ENCODE measurements around the gene CIITA.

The CIITA gene

GRCh38 chr16:10850478-10850850, 26.5 kb upstream of the CIITA start:
- DNase-seq, result no peak

GRCh38 chr16:10851512-10851911, 25.5 kb upstream of the CIITA start:
- DNase-seq, result no peak

- no peak for DNase-seq
Observed at GRCh38 chr16:10852286-10852685, 24.7 kb upstream of the CIITA start.

GRCh38 chr16:10852948-10853347, 24.1 kb upstream of the CIITA start:
- no peak for DNase-seq

- no peak for DNase-seq
Observed at GRCh38 chr16:10856042-10856441, 21.0 kb upstream of the CIITA start.

GRCh38 chr16:10858203-10858602, 18.8 kb upstream of the CIITA start:
- no peak for DNase-seq

GRCh38 chr16:10859020-10859419, 18.0 kb upstream of the CIITA start:
- no peak for DNase-seq

GRCh38 chr16:10859658-10860057, 17.3 kb upstream of the CIITA start:
- DNase-seq, result no peak

GRCh38 chr16:10862438-10862837, 14.6 kb upstream of the CIITA start:
- DNase-seq, result no peak

GRCh38 chr16:10865991-10866966, 10.7 kb upstream of the CIITA start:
- no peak for DNase-seq

- no peak for DNase-seq
Observed at GRCh38 chr16:10867199-10867598, 9.8 kb upstream of the CIITA start.

GRCh38 chr16:10868104-10868595, 8.9 kb upstream of the CIITA start:
- no peak for DNase-seq

- DNase-seq, result no peak
Observed at GRCh38 chr16:10868596-10869469, 8.2 kb upstream of the CIITA start.

GRCh38 chr16:10870137-10870776, 6.7 kb upstream of the CIITA start:
- DNase-seq, result no peak

GRCh38 chr16:10870808-10871156, 6.2 kb upstream of the CIITA start:
- DNase-seq, result no peak

- no peak for DNase-seq
Observed at GRCh38 chr16:10871157-10871991, 5.6 kb upstream of the CIITA start.

- no peak for DNase-seq
Observed at GRCh38 chr16:10876315-10876714, 687 bp upstream of the CIITA start.

- no peak for DNase-seq
Observed at GRCh38 chr16:10877472-10877946, 507 bp downstream of the CIITA start.

GRCh38 chr16:10878328-10878643, 1.3 kb downstream of the CIITA start:
- DNase-seq, result no peak

- no peak for DNase-seq
Observed at GRCh38 chr16:10878644-10879501, 1.9 kb downstream of the CIITA start.

All from 8988T (cell line).